Measurements from ENCODE around the gene PPP1R13L. TPM values are rescaled to one million over a fixed set of nuclear protein-coding genes. Genes with fewer than 3 reads are reported as not detected.

Gene PPP1R13L
- total and polyA plus RNA-seq, 2 of the 8 experiments (the other 6 are each of a cell fraction or from before 2014, with no cell fraction given), result 9.1 to 15.3 TPM

DNA sequence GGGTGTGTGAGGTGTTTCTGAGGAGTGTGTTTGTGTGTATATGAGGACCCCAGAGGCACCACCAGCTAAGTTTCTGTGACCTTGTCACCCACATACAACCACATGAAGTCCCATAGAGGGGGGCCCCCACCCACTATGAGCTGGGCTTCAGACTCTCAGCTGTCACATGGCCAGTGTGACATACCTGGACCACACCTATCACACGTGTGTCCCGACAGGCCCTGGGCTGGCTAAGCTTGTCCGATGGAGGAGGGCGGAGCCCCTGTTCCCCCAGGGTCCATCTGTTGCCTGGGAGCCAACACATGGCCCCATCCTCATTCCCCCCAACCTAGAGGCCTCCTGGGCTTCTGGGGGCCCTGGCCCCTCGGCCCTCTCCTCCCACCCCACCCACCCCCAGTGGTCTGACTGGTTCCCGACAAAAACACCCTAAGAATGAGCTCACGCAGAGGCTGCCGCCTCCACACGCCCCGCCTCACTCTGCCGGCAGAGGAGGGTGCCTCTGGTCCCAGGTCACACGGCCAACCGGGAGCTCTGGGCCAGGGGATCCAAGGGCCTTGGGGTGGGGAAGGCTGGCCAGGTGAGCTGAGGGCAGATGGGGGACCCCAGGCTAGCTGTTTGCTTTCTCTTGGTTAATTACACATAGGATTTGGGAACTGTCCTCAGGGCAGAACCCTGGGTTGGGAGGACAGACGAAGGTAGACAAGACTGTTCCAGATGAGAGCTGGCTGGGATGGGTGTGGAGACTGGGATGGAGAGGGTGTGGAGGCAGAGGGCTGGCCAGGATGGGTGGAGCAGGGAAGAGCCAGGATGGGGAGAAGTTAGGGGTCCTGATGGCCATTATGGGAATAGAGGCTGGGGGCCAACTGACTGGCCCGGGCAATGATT is 60.0 kb downstream of the PPP1R13L start:
- Histone ChIP-seq H3K27ac (ENCODE audit: low read depth, low read length) (no peak overlapping the region), H3K79me1 (ENCODE audit: low read depth, low read length) (no peaks in the 10 kb centered on the region), H2BK120ac (replicated peaks; ENCODE audit: low read depth, low read length) (no peak overlapping the region), H2BK15ac (ENCODE audit: low read length) (no peak overlapping the region), H3K23ac (ENCODE audit: insufficient read length) (no peak overlapping the region), H2AK5ac (ENCODE audit: low read depth, low read length) (no peak overlapping the region), H3K56ac (replicated peaks; ENCODE audit: insufficient read length, low read depth, low read length) (no peak overlapping the region), H3K36me3 (ENCODE audit: control insufficient read depth in 2 of 4, insufficient read depth in 4 of 4, low read length in 3 of 4) (0 out of 8 replicates have a peak, but pooled peaks cover 0 to 3% (median 0%) of the 10 kb centered on the region in 4 experiments), H2BK20ac (ENCODE audit: low read length) (no peak overlapping the region), H3K9ac (replicated peaks in 1 of 4; ENCODE audit: extremely low read depth in 1 of 4, low read depth in 3 of 4, low read length in 3 of 4) (no peak overlapping the region), H3K18ac (ENCODE audit: extremely low read depth, low read length) (no peak overlapping the region), H3K4me3 (ENCODE audit: extremely low read depth in 1 of 4, insufficient read depth in 2 of 4, low read depth in 3 of 4, low read length in 4 of 4) (no peak overlapping the region), H4K8ac (ENCODE audit: extremely low read depth, insufficient read depth, low read length) (no peak overlapping the region), H2BK5ac (ENCODE audit: low read depth, low read length) (no peak overlapping the region), H2AFZ (ENCODE audit: low read length) (no peak overlapping the region), H3K4me2 (ENCODE audit: insufficient read depth in 1 of 2, low read depth in 2 of 2, low read length in 2 of 2) (no peak overlapping the region), H3K4me1 (replicated peaks in 1 of 4; ENCODE audit: control insufficient read depth in 3 of 4, insufficient read depth in 4 of 4, low read length in 3 of 4) (peaks cover 0 to 12% (median 5%) of the 10 kb centered on the region in 4 experiments; a peak in 5 of 7 replicates), H4K20me1 (replicated peaks in 1 of 2; ENCODE audit: control insufficient read depth in 1 of 2, insufficient read depth in 2 of 2, low read length in 2 of 2) (peaks cover 3 to 20% of the 10 kb centered on the region in 2 experiments), H3K23me2 (ENCODE audit: low read depth, low read length) (peaks cover 6% of the 10 kb centered on the region; the same call in 1 of the 2 replicates), H3K79me2 (ENCODE audit: control insufficient read depth in 1 of 2, insufficient read depth in 2 of 2, low read length in 2 of 2) (no peaks in the 10 kb centered on the region), H3K4ac (replicated peaks; ENCODE audit: insufficient read length, low read depth, low read length) (no peak overlapping the region), H2BK12ac (ENCODE audit: low read depth, low read length) (no peak overlapping the region), H4K91ac (replicated peaks; ENCODE audit: insufficient read length, low read length) (no peak overlapping the region), H3K27me3 (replicated peaks in 1 of 4; ENCODE audit: control insufficient read depth in 3 of 4, extremely low read depth in 1 of 4, insufficient read depth in 3 of 4, low read length in 3 of 4) (peaks cover 4 to 16% (median 13%) of the 10 kb centered on the region in 4 experiments; a peak in 6 of 7 replicates), H4K5ac (ENCODE audit: insufficient read length, low read depth, low read length) (no peak overlapping the region), H3K14ac (ENCODE audit: insufficient read length) (no peak overlapping the region), H3K9me3 (ENCODE audit: insufficient read depth in 2 of 2, low read depth in 1 of 2, low read length in 1 of 2) (no peaks in the 10 kb centered on the region)
- CTCF ChIA-PET (ENCODE audit: partially characterized antibody), result interaction anchor here (0.5 to 2.5 kb wide), 7 partner anchors 11 to 145 kb away, joined by 3 to 7 read pairs (median 5); no protein-coding TSS in a partner anchor
- POLR2A ChIA-PET (ENCODE audit: partially characterized antibody), result interaction anchor here (1.2 to 4.9 kb wide), 4 partner anchors 9 to 193 kb away, joined by 3 to 25 read pairs (median 4); no protein-coding TSS in a partner anchor
- FAIRE-seq (no peak), DNase-seq (ENCODE audit: low read depth in 1 of 2, low spot score in 2 of 2) (no peak)
- 83% methylated on average over 6 of the region's 15 CpGs; no CpG with 5 or more reads in 1 of the 2 experiments for WGBS, 2 experiments (ENCODE audit: extremely low coverage in 1 of 2, insufficient coverage in 1 of 2, insufficient read length in 1 of 2, insufficient replicate concordance in 2 of 2, low coverage in 1 of 2, low lambda C conversion rate in 2 of 2, missing lambda C conversion rate in 1 of 2)
- TF ChIP-seq CHD2 (IDR thresholded peaks at IDR 0.05; ENCODE audit: low read length) (no peak), KDM1A (IDR thresholded peaks at IDR 0.05; ENCODE audit: borderline replicate concordance, low read length) (no peak), POLR2AphosphoS5 (IDR thresholded peaks at IDR 0.05; ENCODE audit: low read depth, low read length) (no peak), EZH2 (IDR thresholded peaks at IDR 0.05; ENCODE audit: low read depth, low read length, severe bottlenecking) (no peak), ZNF274 (IDR thresholded peaks at IDR 0.05; ENCODE audit: borderline replicate concordance, extremely low read depth, low read length) (no peak), BRCA1 (IDR thresholded peaks at IDR 0.05; ENCODE audit: low read depth, low read length) (no peak), CBX8 (IDR thresholded peaks at IDR 0.05; ENCODE audit: borderline replicate concordance, low read depth, low read length) (no peak), TAF1 (IDR thresholded peaks at IDR 0.05; ENCODE audit: low read depth, low read length) (no peak), HDAC2 (IDR thresholded peaks at IDR 0.05; ENCODE audit: borderline replicate concordance in 1 of 2, low read depth in 2 of 2, low read length in 2 of 2) (no peak), RAD21 (IDR thresholded peaks at IDR 0.05 in 1 of 2, conservative IDR thresholded peaks at IDR 0.05 in 1 of 2; ENCODE audit: low read depth in 2 of 2, low read length in 2 of 2) (no peak), TBP (IDR thresholded peaks at IDR 0.05; ENCODE audit: low read depth, low read length) (no peak)
